Liver (tissue), 3 donors: ENCODE data around the gene UMODL1.

ENCODE experiments used
- ATF3 ChIP-seq: IDR thresholded peaks from 2 replicates; pipeline ENCODE4 v1.6.1; 2016; ENCODE audit warnings: antibody characterized with exemption
- EGR1 ChIP-seq, 2 donors: IDR thresholded peaks; 2 replicates each; pipeline ENCODE4 v1.6.1; 2016 to 2018; ENCODE audit warnings: antibody characterized with exemption in 2 of 2, low read depth in 2 of 2
- GABPA ChIP-seq, 2 donors: IDR thresholded peaks in 1 of 2; conservative IDR thresholded peaks in 1 of 2; 2 replicates each; pipeline ENCODE4 v1.6.1; 2016; ENCODE audit warnings: antibody characterized with exemption in 2 of 2, mild to moderate bottlenecking in 1 of 2, moderate library complexity in 1 of 2
- HNF4G ChIP-seq: IDR thresholded peaks from 2 replicates; pipeline ENCODE4 v1.6.1; 2016; ENCODE audit warnings: antibody characterized with exemption
- JUND ChIP-seq, 2 donors: IDR thresholded peaks; 2 replicates each; pipeline ENCODE4 v1.6.1; 2016; ENCODE audit warnings: antibody characterized with exemption in 2 of 2
- RAD21 ChIP-seq, 2 donors: IDR thresholded peaks; 2 replicates each; pipeline ENCODE4 v1.6.1; 2016; ENCODE audit warnings: antibody characterized with exemption in 2 of 2, mild to moderate bottlenecking in 2 of 2
- RXRA ChIP-seq, 2 donors: IDR thresholded peaks; 2 replicates each; pipeline ENCODE4 v1.6.1; 2017 to 2018; ENCODE audit warnings: antibody characterized with exemption in 2 of 2, mild to moderate bottlenecking in 1 of 2
- SP1 ChIP-seq: IDR thresholded peaks from 2 replicates; pipeline ENCODE4 v1.6.1; 2018; ENCODE audit warnings: antibody characterized with exemption, mild to moderate bottlenecking
- TAF1 ChIP-seq: conservative IDR thresholded peaks from 2 replicates; pipeline ENCODE4 v1.6.1; 2016; ENCODE audit warnings: antibody characterized with exemption, mild to moderate bottlenecking
- YY1 ChIP-seq: IDR thresholded peaks from 2 replicates; pipeline ENCODE4 v1.6.1; 2016; ENCODE audit warnings: antibody characterized with exemption, mild to moderate bottlenecking
- TF ChIP-seq, protein P1 (sequence below): IDR thresholded peaks from 2 replicates; pipeline ENCODE4 v1.6.1; 2016; ENCODE audit warnings: antibody characterized with exemption
- TF ChIP-seq, protein P2 (sequence below): fragments of 150-350 bp; IDR thresholded peaks from 2 replicates; pipeline ENCODE4 v1.5.1; 2017; ENCODE audit warnings: improper control_type of control experiment, low read depth, low read length; ENCODE audit not compliant: missing input control
- TF ChIP-seq, protein P3 (sequence below): IDR thresholded peaks from 2 replicates; pipeline ENCODE4 v1.6.1; 2016; ENCODE audit warnings: antibody characterized with exemption
- TF ChIP-seq, protein P4 (sequence below): IDR thresholded peaks from 2 replicates; pipeline ENCODE4 v1.6.1; 2016; ENCODE audit warnings: antibody characterized with exemption, mild to moderate bottlenecking
- donor health status: healthy.
- donor health status: healthy.

DNA sequence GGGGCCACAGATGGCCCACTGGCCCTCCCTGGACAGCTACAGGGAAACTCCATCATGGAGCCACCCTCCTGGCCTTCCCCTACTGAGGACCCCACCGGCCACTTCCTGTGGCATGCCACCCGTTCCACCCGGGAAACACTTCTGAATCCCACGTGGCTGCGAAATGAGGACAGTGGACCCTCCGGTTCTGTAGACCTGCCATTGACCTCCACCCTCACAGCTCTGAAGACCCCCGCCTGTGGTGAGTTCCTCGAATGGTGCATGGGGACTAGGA, 40.3 kb downstream of the UMODL1 start:
- TF ChIP-seq, protein P1, sequence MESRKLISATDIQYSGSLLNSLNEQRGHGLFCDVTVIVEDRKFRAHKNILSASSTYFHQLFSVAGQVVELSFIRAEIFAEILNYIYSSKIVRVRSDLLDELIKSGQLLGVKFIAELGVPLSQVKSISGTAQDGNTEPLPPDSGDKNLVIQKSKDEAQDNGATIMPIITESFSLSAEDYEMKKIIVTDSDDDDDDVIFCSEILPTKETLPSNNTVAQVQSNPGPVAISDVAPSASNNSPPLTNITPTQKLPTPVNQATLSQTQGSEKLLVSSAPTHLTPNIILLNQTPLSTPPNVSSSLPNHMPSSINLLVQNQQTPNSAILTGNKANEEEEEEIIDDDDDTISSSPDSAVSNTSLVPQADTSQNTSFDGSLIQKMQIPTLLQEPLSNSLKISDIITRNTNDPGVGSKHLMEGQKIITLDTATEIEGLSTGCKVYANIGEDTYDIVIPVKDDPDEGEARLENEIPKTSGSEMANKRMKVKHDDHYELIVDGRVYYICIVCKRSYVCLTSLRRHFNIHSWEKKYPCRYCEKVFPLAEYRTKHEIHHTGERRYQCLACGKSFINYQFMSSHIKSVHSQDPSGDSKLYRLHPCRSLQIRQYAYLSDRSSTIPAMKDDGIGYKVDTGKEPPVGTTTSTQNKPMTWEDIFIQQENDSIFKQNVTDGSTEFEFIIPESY, result no peak
- TF ChIP-seq, protein P2, sequence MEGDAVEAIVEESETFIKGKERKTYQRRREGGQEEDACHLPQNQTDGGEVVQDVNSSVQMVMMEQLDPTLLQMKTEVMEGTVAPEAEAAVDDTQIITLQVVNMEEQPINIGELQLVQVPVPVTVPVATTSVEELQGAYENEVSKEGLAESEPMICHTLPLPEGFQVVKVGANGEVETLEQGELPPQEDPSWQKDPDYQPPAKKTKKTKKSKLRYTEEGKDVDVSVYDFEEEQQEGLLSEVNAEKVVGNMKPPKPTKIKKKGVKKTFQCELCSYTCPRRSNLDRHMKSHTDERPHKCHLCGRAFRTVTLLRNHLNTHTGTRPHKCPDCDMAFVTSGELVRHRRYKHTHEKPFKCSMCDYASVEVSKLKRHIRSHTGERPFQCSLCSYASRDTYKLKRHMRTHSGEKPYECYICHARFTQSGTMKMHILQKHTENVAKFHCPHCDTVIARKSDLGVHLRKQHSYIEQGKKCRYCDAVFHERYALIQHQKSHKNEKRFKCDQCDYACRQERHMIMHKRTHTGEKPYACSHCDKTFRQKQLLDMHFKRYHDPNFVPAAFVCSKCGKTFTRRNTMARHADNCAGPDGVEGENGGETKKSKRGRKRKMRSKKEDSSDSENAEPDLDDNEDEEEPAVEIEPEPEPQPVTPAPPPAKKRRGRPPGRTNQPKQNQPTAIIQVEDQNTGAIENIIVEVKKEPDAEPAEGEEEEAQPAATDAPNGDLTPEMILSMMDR, result no peak
- TF ChIP-seq ATF3, result no peak
- no peak for TF ChIP-seq RAD21 (IDR thresholded peaks at IDR 0.05)
- no peak for TF ChIP-seq EGR1 (IDR thresholded peaks at IDR 0.05; ENCODE audit: low read depth in 2 of 2)
- no peak for TF ChIP-seq SP1
- TF ChIP-seq, protein P3, sequence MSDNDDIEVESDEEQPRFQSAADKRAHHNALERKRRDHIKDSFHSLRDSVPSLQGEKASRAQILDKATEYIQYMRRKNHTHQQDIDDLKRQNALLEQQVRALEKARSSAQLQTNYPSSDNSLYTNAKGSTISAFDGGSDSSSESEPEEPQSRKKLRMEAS, result no peak
- TF ChIP-seq HNF4G, result no peak
- TF ChIP-seq, protein P4, sequence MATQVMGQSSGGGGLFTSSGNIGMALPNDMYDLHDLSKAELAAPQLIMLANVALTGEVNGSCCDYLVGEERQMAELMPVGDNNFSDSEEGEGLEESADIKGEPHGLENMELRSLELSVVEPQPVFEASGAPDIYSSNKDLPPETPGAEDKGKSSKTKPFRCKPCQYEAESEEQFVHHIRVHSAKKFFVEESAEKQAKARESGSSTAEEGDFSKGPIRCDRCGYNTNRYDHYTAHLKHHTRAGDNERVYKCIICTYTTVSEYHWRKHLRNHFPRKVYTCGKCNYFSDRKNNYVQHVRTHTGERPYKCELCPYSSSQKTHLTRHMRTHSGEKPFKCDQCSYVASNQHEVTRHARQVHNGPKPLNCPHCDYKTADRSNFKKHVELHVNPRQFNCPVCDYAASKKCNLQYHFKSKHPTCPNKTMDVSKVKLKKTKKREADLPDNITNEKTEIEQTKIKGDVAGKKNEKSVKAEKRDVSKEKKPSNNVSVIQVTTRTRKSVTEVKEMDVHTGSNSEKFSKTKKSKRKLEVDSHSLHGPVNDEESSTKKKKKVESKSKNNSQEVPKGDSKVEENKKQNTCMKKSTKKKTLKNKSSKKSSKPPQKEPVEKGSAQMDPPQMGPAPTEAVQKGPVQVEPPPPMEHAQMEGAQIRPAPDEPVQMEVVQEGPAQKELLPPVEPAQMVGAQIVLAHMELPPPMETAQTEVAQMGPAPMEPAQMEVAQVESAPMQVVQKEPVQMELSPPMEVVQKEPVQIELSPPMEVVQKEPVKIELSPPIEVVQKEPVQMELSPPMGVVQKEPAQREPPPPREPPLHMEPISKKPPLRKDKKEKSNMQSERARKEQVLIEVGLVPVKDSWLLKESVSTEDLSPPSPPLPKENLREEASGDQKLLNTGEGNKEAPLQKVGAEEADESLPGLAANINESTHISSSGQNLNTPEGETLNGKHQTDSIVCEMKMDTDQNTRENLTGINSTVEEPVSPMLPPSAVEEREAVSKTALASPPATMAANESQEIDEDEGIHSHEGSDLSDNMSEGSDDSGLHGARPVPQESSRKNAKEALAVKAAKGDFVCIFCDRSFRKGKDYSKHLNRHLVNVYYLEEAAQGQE, result no peak
- no peak for TF ChIP-seq TAF1
- TF ChIP-seq RXRA (IDR thresholded peaks at IDR 0.05), result no peak
- TF ChIP-seq YY1, result no peak
- TF ChIP-seq GABPA (IDR thresholded peaks at IDR 0.05 in 1 of 2, conservative IDR thresholded peaks at IDR 0.05 in 1 of 2), result no peak
- TF ChIP-seq JUND (IDR thresholded peaks at IDR 0.05), result no peak
